Dendritic cell treated with granulocyte-macrophage colony-stimulating factor and Interleukin-4, amounts not matched to agents 40 ng/mL and 50 ng/mL, for 4 days (primary cell): ENCODE measurements around the gene ESRRB.

Source experiments
- H3K27ac Mint-ChIP-seq: one replicate; pipeline ENCODE4 v1.8.0; 2022; ENCODE audit warnings: mild to moderate bottlenecking, mixed read lengths
- H3K27me3 Mint-ChIP-seq: one replicate; pipeline ENCODE4 v1.8.0; 2022; ENCODE audit warnings: mild to moderate bottlenecking, mixed read lengths
- H3K36me3 Mint-ChIP-seq: one replicate; pipeline ENCODE4 v1.8.0; 2022; ENCODE audit warnings: low read depth, mixed read lengths
- H3K4me1 Mint-ChIP-seq: one replicate; pipeline ENCODE4 v1.8.0; 2022; ENCODE audit warnings: low read depth, mixed read lengths
- H3K4me3 Mint-ChIP-seq: one replicate; pipeline ENCODE4 v1.8.0; 2022; ENCODE audit warnings: mild to moderate bottlenecking, moderate library complexity, mixed read lengths
- H3K9me3 Mint-ChIP-seq: one replicate; pipeline ENCODE4 v1.8.0; 2022; ENCODE audit warnings: mixed read lengths
- intact Hi-C: fragments of 100-400 bp; cut with micrococcal nuclease; formaldehyde crosslinking; loops from one replicate; pipeline ENCODE4 v1.15.0; 2022

Gene ESRRB

GRCh38 chr14:76375947-76376404, at the start of gene ESRRB:
TSS of gene ESRRB (plus strand) at chr14:76376137. CDS start at chr14:76376402, 265 bp downstream.
- Mint-ChIP-seq H3K36me3 (no peaks in the 10 kb centered on the region), H3K9me3 (no peaks in the 10 kb centered on the region), H3K27me3 (peaks cover 80% of the 10 kb centered on the region), H3K27ac (no peak within 1 kb of the TSS), H3K4me3 (peak within 1 kb of the TSS; percentile 61), H3K4me1 (peaks cover 10% of the 10 kb centered on the region)
- intact Hi-C loops: no loop called here

GRCh38 chr14:76326918-76327689, 48.8 kb upstream of the ESRRB start:
- H3K9me3 Mint-ChIP-seq: no peaks in the 10 kb centered on the region
- no peaks in the 10 kb centered on the region for H3K4me1 Mint-ChIP-seq
- intact Hi-C loops: no loop called here
- peaks cover 53% of the 10 kb centered on the region for H3K27me3 Mint-ChIP-seq
- H3K27ac Mint-ChIP-seq: no peak overlapping the region
- no peaks in the 10 kb centered on the region for H3K36me3 Mint-ChIP-seq
- no peak overlapping the region for H3K4me3 Mint-ChIP-seq

DNA sequence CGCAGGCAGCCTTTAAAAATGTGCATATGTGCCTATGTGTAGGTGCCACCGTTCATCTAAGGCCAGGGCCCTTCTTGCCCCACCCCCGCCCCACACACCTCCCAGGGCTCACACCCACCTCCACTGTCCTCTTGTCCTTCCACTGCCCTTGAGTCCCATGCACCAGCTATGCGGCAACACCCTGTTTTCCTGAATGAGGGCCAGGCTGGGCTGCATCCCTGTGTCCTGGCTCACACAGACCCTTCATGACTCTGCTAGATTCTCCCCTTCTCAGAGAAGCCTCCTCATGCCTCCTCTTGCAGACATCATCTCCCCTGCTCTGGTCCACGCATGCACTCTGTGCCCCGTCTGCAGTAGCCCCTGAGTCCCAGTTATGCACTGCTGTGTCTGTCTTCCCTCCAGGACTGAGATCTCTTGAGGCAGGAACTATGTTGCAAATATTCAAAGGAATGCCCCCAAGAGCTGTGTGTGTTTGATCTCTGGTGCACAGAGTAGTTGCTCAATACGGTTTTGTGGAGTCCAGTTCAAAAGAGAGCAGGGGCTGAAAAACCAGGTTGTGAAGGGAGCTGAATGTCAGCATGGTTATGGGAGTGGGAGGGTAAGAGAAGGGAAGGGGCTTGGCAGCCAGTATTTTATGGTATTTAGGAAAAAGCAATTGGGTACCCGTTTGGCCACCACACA, 47.3 kb upstream of the ESRRB start:
- H3K9me3 Mint-ChIP-seq: no peaks in the 10 kb centered on the region
- H3K27me3 Mint-ChIP-seq: peaks cover 50% of the 10 kb centered on the region
- no peak overlapping the region for H3K27ac Mint-ChIP-seq
- intact Hi-C loops: no loop called here
- no peaks in the 10 kb centered on the region for H3K4me1 Mint-ChIP-seq
- no peak overlapping the region for H3K4me3 Mint-ChIP-seq
- H3K36me3 Mint-ChIP-seq: no peaks in the 10 kb centered on the region

- Mint-ChIP-seq H3K4me3 (no peak overlapping the region), H3K36me3 (no peaks in the 10 kb centered on the region), H3K27me3 (peaks cover 49% of the 10 kb centered on the region), H3K4me1 (no peaks in the 10 kb centered on the region), H3K27ac (no peak overlapping the region), H3K9me3 (no peaks in the 10 kb centered on the region)
- intact Hi-C loops: no loop called here
Measured at GRCh38 chr14:76329154-76329928, 46.6 kb upstream of the ESRRB start.

GRCh38 chr14:76329951-76330350, 46.0 kb upstream of the ESRRB start:
- Mint-ChIP-seq H3K27me3 (peaks cover 48% of the 10 kb centered on the region), H3K36me3 (no peaks in the 10 kb centered on the region), H3K27ac (no peak overlapping the region), H3K4me3 (no peak overlapping the region), H3K9me3 (no peaks in the 10 kb centered on the region), H3K4me1 (no peaks in the 10 kb centered on the region)
- intact Hi-C loops: no loop called here

GRCh38 chr14:76330411-76331327, 45.3 kb upstream of the ESRRB start:
- Mint-ChIP-seq H3K4me1 (no peaks in the 10 kb centered on the region), H3K27ac (no peak overlapping the region), H3K9me3 (no peaks in the 10 kb centered on the region), H3K4me3 (no peak overlapping the region), H3K36me3 (no peaks in the 10 kb centered on the region), H3K27me3 (peaks cover 44% of the 10 kb centered on the region)
- intact Hi-C loops: no loop called here

- Mint-ChIP-seq H3K4me3 (no peak overlapping the region), H3K27ac (no peak overlapping the region), H3K4me1 (no peaks in the 10 kb centered on the region), H3K9me3 (no peaks in the 10 kb centered on the region), H3K27me3 (peaks cover 41% of the 10 kb centered on the region), H3K36me3 (no peaks in the 10 kb centered on the region)
- intact Hi-C loops: no loop called here
Measured at GRCh38 chr14:76331328-76332011, 44.5 kb upstream of the ESRRB start.

DNA sequence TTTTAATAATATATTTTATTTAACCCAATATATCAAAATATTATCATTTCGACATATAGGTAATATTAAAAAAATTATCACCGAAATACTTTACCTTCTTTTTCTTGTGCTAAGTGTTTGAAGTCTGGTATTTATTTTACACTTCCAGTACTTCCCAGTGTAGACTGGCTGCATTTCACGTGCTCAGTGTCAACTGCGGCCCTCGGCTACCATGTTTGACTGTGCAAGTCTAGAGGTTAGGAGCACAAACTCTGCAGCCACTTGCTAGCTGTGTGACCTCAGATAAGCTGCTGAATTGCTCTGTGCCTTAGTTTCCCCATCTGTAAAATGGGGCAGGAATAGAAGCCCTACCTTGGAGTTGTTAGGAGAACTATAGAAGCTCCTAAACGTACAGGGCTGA, 42.3 kb upstream of the ESRRB start:
- Mint-ChIP-seq H3K4me1 (no peaks in the 10 kb centered on the region), H3K9me3 (no peaks in the 10 kb centered on the region), H3K36me3 (no peaks in the 10 kb centered on the region), H3K27ac (no peak overlapping the region), H3K4me3 (no peak overlapping the region), H3K27me3 (peaks cover 37% of the 10 kb centered on the region)
- intact Hi-C loops: no loop called here

GRCh38 chr14:76334316-76334715, 41.6 kb upstream of the ESRRB start:
- no peak overlapping the region for H3K4me3 Mint-ChIP-seq
- no peak overlapping the region for H3K27ac Mint-ChIP-seq
- H3K27me3 Mint-ChIP-seq: peaks cover 30% of the 10 kb centered on the region
- H3K9me3 Mint-ChIP-seq: no peaks in the 10 kb centered on the region
- H3K4me1 Mint-ChIP-seq: no peaks in the 10 kb centered on the region
- intact Hi-C loops: no loop called here
- H3K36me3 Mint-ChIP-seq: no peaks in the 10 kb centered on the region

- Mint-ChIP-seq H3K27me3 (peaks cover 9% of the 10 kb centered on the region), H3K4me1 (no peaks in the 10 kb centered on the region)
Measured at GRCh38 chr14:76336876-76337275, 39.1 kb upstream of the ESRRB start.

GRCh38 chr14:76337635-76338545, 38.0 kb upstream of the ESRRB start:
- no peak overlapping the region for H3K4me3 Mint-ChIP-seq
- H3K27me3 Mint-ChIP-seq: peaks cover 9% of the 10 kb centered on the region

More at GRCh38 chr14:76336876-76337275, 39.1 kb upstream of the ESRRB start:
- Mint-ChIP-seq H3K36me3 (no peaks in the 10 kb centered on the region), H3K4me3 (no peak overlapping the region), H3K27ac (no peak overlapping the region), H3K9me3 (no peaks in the 10 kb centered on the region)
- intact Hi-C loops: no loop called here

More at GRCh38 chr14:76337635-76338545, 38.0 kb upstream of the ESRRB start:
- no peaks in the 10 kb centered on the region for H3K9me3 Mint-ChIP-seq
- no peaks in the 10 kb centered on the region for H3K36me3 Mint-ChIP-seq
- H3K27ac Mint-ChIP-seq: no peak overlapping the region
- intact Hi-C loops: no loop called here
- no peaks in the 10 kb centered on the region for H3K4me1 Mint-ChIP-seq
